ENCODE data around the gene NOD1. TPM values are rescaled to one million over a fixed set of nuclear protein-coding genes. Genes with fewer than 3 reads are reported as not detected.

The NOD1 gene
- total RNA-seq, 1 donor from 2014 or later = 14.5 TPM

DNA sequence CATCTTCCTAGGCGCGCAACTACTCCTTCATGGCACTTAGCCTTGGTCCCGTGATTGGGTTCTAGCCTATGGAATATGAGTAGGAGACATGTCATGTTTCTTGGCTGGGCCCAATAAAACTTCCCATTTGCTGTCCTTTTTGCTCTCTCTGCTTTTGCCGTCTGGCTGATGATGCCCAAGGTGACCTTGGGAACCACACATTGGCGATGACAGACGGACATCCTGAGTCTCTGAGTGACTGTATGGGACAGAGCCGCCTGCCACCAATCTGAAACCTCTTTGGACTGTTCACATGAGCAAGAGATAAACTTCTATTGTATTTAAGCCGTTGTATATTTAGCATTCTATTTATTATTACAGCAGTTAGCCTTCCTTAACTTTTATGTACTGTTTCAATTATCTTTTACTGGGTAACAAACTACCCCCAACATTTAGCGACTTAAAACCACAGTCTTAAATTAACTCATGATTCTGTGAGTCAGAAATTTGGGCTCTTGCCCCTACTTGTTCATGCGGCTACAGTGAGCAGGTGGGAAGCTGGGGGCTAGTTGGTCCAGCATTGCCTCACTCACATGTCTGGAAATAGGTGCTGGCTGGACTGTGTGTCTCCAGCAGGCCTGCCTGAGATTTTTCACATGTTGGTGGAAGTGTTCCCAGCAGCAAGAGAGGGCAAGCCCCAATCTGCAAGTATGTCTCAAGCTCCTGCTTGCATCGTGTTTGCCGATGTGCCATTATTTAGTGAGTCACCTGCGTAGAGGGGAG, 71.7 kb downstream of the NOD1 start:
- no peaks in the 10 kb centered on the region for H3K36me3 ChIP-seq
- no peaks in the 10 kb centered on the region for H3K9me3 ChIP-seq
- H3K27ac ChIP-seq = no peak overlapping the region
- H3K27me3 ChIP-seq = no peaks in the 10 kb centered on the region
- H3K4me1 ChIP-seq = no peaks in the 10 kb centered on the region
- no peak for DNase-seq (ENCODE audit: extremely low spot score in 2 of 2)
- H3K4me3 ChIP-seq = no peak overlapping the region
- TF ChIP-seq, protein P1, sequence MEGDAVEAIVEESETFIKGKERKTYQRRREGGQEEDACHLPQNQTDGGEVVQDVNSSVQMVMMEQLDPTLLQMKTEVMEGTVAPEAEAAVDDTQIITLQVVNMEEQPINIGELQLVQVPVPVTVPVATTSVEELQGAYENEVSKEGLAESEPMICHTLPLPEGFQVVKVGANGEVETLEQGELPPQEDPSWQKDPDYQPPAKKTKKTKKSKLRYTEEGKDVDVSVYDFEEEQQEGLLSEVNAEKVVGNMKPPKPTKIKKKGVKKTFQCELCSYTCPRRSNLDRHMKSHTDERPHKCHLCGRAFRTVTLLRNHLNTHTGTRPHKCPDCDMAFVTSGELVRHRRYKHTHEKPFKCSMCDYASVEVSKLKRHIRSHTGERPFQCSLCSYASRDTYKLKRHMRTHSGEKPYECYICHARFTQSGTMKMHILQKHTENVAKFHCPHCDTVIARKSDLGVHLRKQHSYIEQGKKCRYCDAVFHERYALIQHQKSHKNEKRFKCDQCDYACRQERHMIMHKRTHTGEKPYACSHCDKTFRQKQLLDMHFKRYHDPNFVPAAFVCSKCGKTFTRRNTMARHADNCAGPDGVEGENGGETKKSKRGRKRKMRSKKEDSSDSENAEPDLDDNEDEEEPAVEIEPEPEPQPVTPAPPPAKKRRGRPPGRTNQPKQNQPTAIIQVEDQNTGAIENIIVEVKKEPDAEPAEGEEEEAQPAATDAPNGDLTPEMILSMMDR (IDR thresholded peaks at IDR 0.05) = no peak
- TF ChIP-seq POLR2AphosphoS5 (IDR thresholded peaks at IDR 0.05; ENCODE audit: insufficient read depth in 1 of 2, low read depth in 1 of 2) (no peak), POLR2A (IDR thresholded peaks at IDR 0.05) (no peak)
- intact Hi-C loops (cut with DNase I) = no loop called here

DNA sequence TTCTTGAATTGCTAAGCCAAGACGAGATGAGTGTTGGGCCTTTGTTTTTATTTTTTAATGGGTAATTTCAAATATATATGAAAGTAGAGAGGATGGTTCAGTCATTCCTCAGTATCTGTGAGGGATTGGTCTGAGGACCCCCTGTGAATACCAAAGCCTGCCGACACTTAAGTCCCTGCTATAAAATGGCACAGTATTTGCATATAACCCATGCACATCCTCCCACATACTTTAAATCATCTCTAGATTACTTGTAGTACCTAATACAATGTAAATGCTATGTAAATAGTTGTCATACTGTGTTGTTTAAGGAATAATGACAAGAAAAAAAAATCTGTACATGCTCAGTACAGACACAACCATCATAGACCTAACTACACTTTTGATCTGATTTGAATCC, 73.4 kb downstream of the NOD1 start:
- DNase-seq (ENCODE audit: extremely low spot score in 2 of 2) = no peak
- TF ChIP-seq POLR2A (IDR thresholded peaks at IDR 0.05) (no peak), POLR2AphosphoS5 (IDR thresholded peaks at IDR 0.05; ENCODE audit: insufficient read depth in 1 of 2, low read depth in 1 of 2) (no peak)
- TF ChIP-seq, protein P1 (IDR thresholded peaks at IDR 0.05) = no peak
- H3K27ac ChIP-seq = no peak overlapping the region
- no peaks in the 10 kb centered on the region for H3K4me1 ChIP-seq
- intact Hi-C loops (cut with DNase I) = no loop called here
- no peaks in the 10 kb centered on the region for H3K9me3 ChIP-seq
- no peaks in the 10 kb centered on the region for H3K36me3 ChIP-seq
- H3K4me3 ChIP-seq = no peak overlapping the region
- H3K27me3 ChIP-seq = no peaks in the 10 kb centered on the region

DNA sequence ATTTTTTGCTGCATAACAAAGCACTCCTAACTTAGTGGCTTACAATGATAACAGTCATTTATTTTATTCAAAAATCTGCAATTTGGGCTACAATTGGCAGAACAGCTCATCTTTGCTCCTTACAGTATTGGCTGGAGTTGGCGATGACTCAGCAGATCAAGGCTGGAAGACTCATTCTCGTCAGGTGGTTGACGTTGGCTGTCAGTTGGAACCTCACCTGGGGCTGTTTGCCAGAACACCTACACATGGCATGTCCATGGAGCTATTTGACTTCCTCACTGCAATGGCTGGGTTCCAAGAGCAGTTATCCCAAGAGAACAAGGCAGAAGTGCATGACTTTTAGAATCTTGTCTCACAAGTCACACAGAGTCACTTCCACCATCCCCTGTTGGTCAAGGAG, 75.1 kb downstream of the NOD1 start:
- Histone ChIP-seq H3K9me3 (no peaks in the 10 kb centered on the region), H3K4me1 (no peaks in the 10 kb centered on the region), H3K27ac (no peak overlapping the region), H3K27me3 (no peaks in the 10 kb centered on the region), H3K4me3 (no peak overlapping the region), H3K36me3 (no peaks in the 10 kb centered on the region)
- intact Hi-C loops (cut with DNase I) = no loop called here
- TF ChIP-seq POLR2AphosphoS5 (IDR thresholded peaks at IDR 0.05; ENCODE audit: insufficient read depth in 1 of 2, low read depth in 1 of 2) = no peak
- no peak for TF ChIP-seq POLR2A (IDR thresholded peaks at IDR 0.05)
- TF ChIP-seq, protein P1 (IDR thresholded peaks at IDR 0.05) = no peak
- no peak for DNase-seq (ENCODE audit: extremely low spot score in 2 of 2)

DNA sequence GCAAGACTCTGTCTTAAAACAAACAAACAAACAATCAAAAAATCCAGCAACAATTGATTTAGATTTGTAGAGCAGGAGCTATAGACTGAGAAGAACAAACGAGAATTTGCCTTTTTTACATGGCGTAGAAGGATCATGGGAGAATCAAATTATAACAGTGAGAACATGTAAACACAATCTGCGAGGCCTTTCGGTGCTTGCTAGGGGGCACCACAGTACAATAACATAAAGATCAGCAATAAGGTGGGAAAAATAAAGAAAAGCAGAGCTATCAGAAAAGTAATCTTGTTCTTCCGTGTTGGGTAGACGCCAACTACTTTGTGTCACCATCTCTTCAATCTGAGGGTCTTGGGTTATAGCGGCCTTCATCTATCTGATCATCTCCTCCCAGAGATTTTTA, 82.2 kb downstream of the NOD1 start:
- Histone ChIP-seq H3K27ac (no peak overlapping the region), H3K9me3 (no peaks in the 10 kb centered on the region), H3K4me1 (no peaks in the 10 kb centered on the region), H3K27me3 (no peaks in the 10 kb centered on the region), H3K4me3 (no peak overlapping the region), H3K36me3 (no peaks in the 10 kb centered on the region)
- intact Hi-C loops (cut with DNase I) = no loop called here
- DNase-seq (ENCODE audit: extremely low spot score in 2 of 2) = no peak
- TF ChIP-seq POLR2A (IDR thresholded peaks at IDR 0.05) = no peak

DNA sequence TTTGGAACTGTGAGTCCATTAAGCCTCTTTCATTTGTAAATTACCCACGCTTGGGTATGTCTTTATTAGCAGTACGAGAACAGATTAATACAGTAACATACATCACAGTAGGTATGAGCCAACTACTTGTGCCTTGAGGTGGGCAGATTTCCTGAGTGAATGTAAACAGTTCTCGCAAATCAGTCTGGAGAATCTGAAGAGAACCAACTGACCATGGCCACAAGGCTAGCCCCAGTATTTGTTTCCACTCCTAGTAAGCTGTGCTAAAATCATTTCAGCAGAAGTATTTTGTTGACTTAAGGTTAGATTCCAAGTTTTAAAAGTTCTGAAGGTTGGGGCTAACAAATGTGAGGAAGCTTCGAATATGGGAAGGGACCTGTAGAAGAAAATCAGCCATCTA, 82.9 kb downstream of the NOD1 start:
- H3K9me3 ChIP-seq = no peaks in the 10 kb centered on the region
- DNase-seq (ENCODE audit: extremely low spot score in 2 of 2) = no peak
- no peaks in the 10 kb centered on the region for H3K36me3 ChIP-seq
- no peaks in the 10 kb centered on the region for H3K27me3 ChIP-seq
- H3K27ac ChIP-seq = no peak overlapping the region
- TF ChIP-seq, protein P1 (IDR thresholded peaks at IDR 0.05) = no peak
- TF ChIP-seq POLR2AphosphoS5 (IDR thresholded peaks at IDR 0.05; ENCODE audit: insufficient read depth in 1 of 2, low read depth in 1 of 2) = no peak
- TF ChIP-seq POLR2A (IDR thresholded peaks at IDR 0.05) = no peak
- intact Hi-C loops (cut with DNase I) = no loop called here
- H3K4me3 ChIP-seq = no peak overlapping the region
- H3K4me1 ChIP-seq = no peaks in the 10 kb centered on the region
